Inflammatory macrophage (primary cell): ENCODE data around the gene CAPN8.

Source experiments
- DNase-seq, 2 donors: peaks; one replicate each; pipeline ENCODE4 v3.0.0-alpha.2; 2020 to 2022
- total RNA-seq, 18 experiments: gene quantifications; one replicate each; lab custom pipeline; 2026; ENCODE audit warnings: mixed read lengths in 6 of 18, inconsistent platforms in 2 of 18; lab: John Stamatoyannopoulos, UW

Gene CAPN8
- total RNA-seq: 0 to 0.36 (median 0.08) reads per million in 18 experiments

GRCh38 chr1:223665592-223666312 lies at the start of gene CAPN8:
TSS of gene CAPN8 (minus strand) at chr1:223665701. CDS start at chr1:223665646, 55 bp downstream.
- DNase-seq: no peak

- DNase-seq: peak; percentile 23 to 46
Observed at GRCh38 chr1:223714849-223715603, 49.5 kb upstream of the CAPN8 start.

- DNase-seq: no peak
Observed at GRCh38 chr1:223714421-223714724, 48.9 kb upstream of the CAPN8 start.

- DNase-seq: peak; percentile 40 to 48
Observed at GRCh38 chr1:223713546-223714420, 48.3 kb upstream of the CAPN8 start.

GRCh38 chr1:223712850-223713474 lies 47.5 kb upstream of the CAPN8 start:
- peak; percentile 54 to 82 for DNase-seq

GRCh38 chr1:223712194-223712849 lies 46.8 kb upstream of the CAPN8 start, which contains the start of gene CAPN2:
TSS of gene CAPN2 (plus strand) at chr1:223712539. CDS start at chr1:223712641, 102 bp downstream.
- peak; percentile 82 to 91 for DNase-seq

GRCh38 chr1:223711747-223712193 lies 46.3 kb upstream of the CAPN8 start:
- no peak for DNase-seq

- no peak for DNase-seq
Observed at GRCh38 chr1:223711173-223711572, 45.7 kb upstream of the CAPN8 start.

GRCh38 chr1:223710179-223711133 lies 45.0 kb upstream of the CAPN8 start:
- no peak for DNase-seq

GRCh38 chr1:223709598-223709997 lies 44.1 kb upstream of the CAPN8 start:
- DNase-seq: no peak

- DNase-seq: no peak
Observed at GRCh38 chr1:223708651-223709268, 43.3 kb upstream of the CAPN8 start.

- no peak for DNase-seq
Observed at GRCh38 chr1:223708001-223708359, 42.5 kb upstream of the CAPN8 start.

- peak in 1 of 2 donors; percentile 41 for DNase-seq
Observed at GRCh38 chr1:223707256-223708000, 41.9 kb upstream of the CAPN8 start.

GRCh38 chr1:223706077-223706973 lies 40.8 kb upstream of the CAPN8 start:
- DNase-seq: no peak

GRCh38 chr1:223704921-223705878 lies 39.7 kb upstream of the CAPN8 start:
- DNase-seq: no peak

GRCh38 chr1:223703668-223704013 lies 38.1 kb upstream of the CAPN8 start:
- no peak for DNase-seq
